Testis (tissue), 3 donors: ENCODE data around the gene KCNMB4. TPM values are rescaled to one million over a fixed set of nuclear protein-coding genes. Genes with fewer than 3 reads are reported as not detected.

ENCODE experiments used
- DNase-seq: peaks from one replicate; pipeline ENCODE4 v3.0.0-alpha.2; 2019
- H3K27ac ChIP-seq, 2 donors: fragments of 200-600 bp; sonication (generic); one replicate each; pipeline ENCODE4 v1.5.1; 2019
- H3K27me3 ChIP-seq: fragments of 200-600 bp; sonication (generic); one replicate; pipeline ENCODE4 v1.5.1; 2019
- H3K36me3 ChIP-seq: fragments of 200-600 bp; sonication (generic); one replicate; pipeline ENCODE4 v1.5.1; 2017; ENCODE audit warnings: low read depth; ENCODE audit errors: missing control alignments
- H3K4me1 ChIP-seq: fragments of 200-600 bp; sonication (generic); one replicate; pipeline ENCODE4 v1.5.1; 2019
- H3K4me3 ChIP-seq, 2 donors: fragments of 200-600 bp; sonication (generic); one replicate each; pipeline ENCODE4 v1.5.1; 2017 to 2019
- H3K9me3 ChIP-seq: fragments of 200-600 bp; sonication (generic); one replicate; pipeline ENCODE4 v1.5.1; 2017
- POLR2A ChIP-seq: fragments of 450-650 bp; IDR thresholded peaks from one replicate; pipeline ENCODE4 v1.6.1; 2017; ENCODE audit warnings: antibody characterized with exemption, mild to moderate bottlenecking, moderate library complexity
- WGBS, 2 donors: methylation state at CpG; one replicate each; pipeline ENCODE4 v1.1.5; 2018; 5-methylcytosine and 5-hydroxymethylcytosine counted together
- intact Hi-C: fragments of 100-400 bp; cut with DNase I; formaldehyde crosslinking; loops from one replicate; pipeline ENCODE4 v1.15.1; 2023; ENCODE audit warnings: low total_unique reads
- polyA plus RNA-seq: library from polyadenylated mRNA; stranded (reverse); fragments of 350-450 nt; fragmentation: Illumina TruSeq; extraction: RNeasy Lipid Tissue Mini Kit (QIAGEN cat#74804); gene quantifications from one replicate; pipeline ENCODE4 v1.2.3, GENCODE V29; 2014; ENCODE audit warnings: low read depth, low replicate concordance; ENCODE audit not compliant: insufficient read depth
- total RNA-seq, 2 donors: library from RNA; depleted of rRNA; stranded (reverse); fragments of >200 nt; gene quantifications; one replicate each; pipeline ENCODE4 v1.2.3, GENCODE V29; 2016
- TF ChIP-seq, protein P1 (sequence below), 3 experiments: fragments of 450-650 bp in 2 of 3; fragments of 200-600 bp in 1 of 3; sonication (generic) in 1 of 3; IDR thresholded peaks; one replicate each; pipeline ENCODE4 v1.5.1; 2016 to 2019; ENCODE audit warnings: antibody characterized with exemption in 3 of 3, mild to moderate bottlenecking in 2 of 3, moderate library complexity in 1 of 3

KCNMB4 gene
- total and polyA plus RNA-seq, 3 donors from 2014 or later, result 3.5 to 8.8 (median 7.1) TPM

DNA sequence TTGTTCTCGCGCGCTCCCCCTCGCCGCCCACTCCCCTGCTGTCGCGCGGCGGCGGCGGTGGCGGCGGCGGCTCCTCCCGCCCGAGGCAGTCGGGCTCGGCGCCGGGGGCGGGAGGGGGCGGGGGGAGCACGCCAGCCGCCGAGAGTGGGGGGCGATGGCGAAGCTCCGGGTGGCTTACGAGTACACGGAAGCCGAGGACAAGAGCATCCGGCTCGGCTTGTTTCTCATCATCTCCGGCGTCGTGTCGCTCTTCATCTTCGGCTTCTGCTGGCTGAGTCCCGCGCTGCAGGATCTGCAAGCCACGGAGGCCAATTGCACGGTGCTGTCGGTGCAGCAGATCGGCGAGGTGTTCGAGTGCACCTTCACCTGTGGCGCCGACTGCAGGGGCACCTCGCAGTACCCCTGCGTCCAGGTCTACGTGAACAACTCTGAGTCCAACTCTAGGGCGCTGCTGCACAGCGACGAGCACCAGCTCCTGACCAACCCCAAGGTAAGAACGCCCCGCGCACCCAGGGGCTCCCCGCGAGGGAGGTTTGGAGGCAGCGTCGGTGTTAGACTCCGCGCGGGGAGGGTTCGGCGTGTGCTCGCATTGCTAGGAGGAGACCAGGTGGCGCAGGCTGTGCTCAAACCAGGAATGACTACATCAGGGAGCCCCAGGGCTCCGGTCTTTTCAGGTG lies 629 bp downstream of the KCNMB4 start:
- 0% methylated on average over 1 to 36 of the region's 69 CpGs for WGBS, 2 donors
- Histone ChIP-seq H3K27ac (peak overlapping the region; percentile 48 to 64), H3K4me1 (no peaks in the 10 kb centered on the region), H3K4me3 (peak overlapping the region; percentile 79 to 85), H3K36me3 (no peaks in the 10 kb centered on the region), H3K27me3 (no peaks in the 10 kb centered on the region), H3K9me3 (no peaks in the 10 kb centered on the region)
- peak; percentile 55 for DNase-seq
- intact Hi-C loops, result no loop called here
- no peak for TF ChIP-seq POLR2A
- TF ChIP-seq, protein P1, sequence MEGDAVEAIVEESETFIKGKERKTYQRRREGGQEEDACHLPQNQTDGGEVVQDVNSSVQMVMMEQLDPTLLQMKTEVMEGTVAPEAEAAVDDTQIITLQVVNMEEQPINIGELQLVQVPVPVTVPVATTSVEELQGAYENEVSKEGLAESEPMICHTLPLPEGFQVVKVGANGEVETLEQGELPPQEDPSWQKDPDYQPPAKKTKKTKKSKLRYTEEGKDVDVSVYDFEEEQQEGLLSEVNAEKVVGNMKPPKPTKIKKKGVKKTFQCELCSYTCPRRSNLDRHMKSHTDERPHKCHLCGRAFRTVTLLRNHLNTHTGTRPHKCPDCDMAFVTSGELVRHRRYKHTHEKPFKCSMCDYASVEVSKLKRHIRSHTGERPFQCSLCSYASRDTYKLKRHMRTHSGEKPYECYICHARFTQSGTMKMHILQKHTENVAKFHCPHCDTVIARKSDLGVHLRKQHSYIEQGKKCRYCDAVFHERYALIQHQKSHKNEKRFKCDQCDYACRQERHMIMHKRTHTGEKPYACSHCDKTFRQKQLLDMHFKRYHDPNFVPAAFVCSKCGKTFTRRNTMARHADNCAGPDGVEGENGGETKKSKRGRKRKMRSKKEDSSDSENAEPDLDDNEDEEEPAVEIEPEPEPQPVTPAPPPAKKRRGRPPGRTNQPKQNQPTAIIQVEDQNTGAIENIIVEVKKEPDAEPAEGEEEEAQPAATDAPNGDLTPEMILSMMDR (IDR thresholded peaks at IDR 0.05), result no peak

DNA sequence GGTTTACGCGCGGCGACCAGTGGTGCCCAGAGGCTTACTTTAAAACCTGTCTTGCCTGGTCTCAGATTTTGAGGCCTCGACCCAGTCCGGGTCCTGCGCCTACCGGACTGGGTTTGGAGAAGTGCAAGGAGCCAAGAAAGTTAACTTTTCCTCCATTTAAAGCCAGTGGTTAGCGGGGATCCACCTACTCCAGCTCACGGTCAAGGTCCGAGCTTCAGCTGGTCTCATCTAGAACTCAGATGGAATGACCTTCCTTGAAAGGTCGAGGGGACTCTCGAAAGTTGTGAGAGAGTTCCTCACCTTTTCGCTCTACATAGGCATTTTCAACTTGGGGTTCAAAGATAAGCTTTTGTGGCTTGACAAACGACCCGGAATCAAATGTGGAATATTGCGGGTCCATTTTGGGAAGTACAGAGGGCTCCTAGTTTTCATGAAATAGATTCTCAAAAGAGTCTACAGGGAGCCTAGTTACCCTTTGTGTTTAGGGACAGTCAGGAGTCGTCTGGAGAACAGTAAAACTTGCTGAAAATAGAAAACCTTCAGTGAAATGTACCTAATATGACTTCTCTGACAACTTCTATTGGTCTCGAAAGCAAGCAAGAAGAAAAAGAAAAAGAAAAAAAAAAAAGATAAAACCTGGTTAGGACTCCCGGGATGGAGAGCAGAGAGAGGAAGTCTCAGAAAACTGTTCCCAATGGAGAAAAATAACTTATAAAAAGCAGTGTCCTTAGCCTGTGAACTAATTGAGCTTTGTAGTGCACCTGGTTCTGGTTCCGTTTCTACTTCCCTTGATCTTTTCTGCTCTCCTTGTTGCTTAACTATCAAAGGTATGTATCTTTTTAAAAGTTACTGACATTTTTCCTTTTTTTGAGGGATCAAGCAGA lies 1.4 kb downstream of the KCNMB4 start:
- H3K4me3 ChIP-seq, result peak overlapping the region; percentile 79 to 85
- H3K9me3 ChIP-seq, result no peaks in the 10 kb centered on the region
- TF ChIP-seq POLR2A, result no peak
- no peak for DNase-seq
- 3% methylated on average over 21 of the region's 21 CpGs for WGBS, 2 donors
- no peaks in the 10 kb centered on the region for H3K36me3 ChIP-seq
- H3K27ac ChIP-seq, result peak overlapping the region; percentile 48 to 64
- H3K4me1 ChIP-seq, result no peaks in the 10 kb centered on the region
- H3K27me3 ChIP-seq, result no peaks in the 10 kb centered on the region
- intact Hi-C loops, result no loop called here

DNA sequence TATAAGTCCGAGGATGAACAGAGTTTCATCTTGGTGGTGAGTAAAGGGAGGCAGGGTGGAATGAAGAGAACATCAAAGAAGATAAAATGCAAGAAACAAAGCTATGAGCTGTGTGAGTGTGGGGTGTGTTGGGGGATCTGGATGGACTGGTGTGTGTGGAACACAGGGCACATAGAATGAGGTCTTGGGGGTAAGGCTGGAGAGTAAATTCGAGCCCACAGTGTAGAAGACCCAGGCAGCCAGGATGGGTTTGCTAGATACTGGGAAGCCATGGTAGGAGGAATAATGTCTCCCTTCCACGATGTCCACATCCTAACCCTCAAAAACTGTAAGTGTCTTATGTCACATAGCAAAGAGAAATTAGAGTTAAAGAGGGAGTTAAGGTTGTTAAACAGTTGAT lies 6.8 kb downstream of the KCNMB4 start:
- intact Hi-C loops, result no loop called here
- Histone ChIP-seq H3K4me3 (no peak overlapping the region), H3K9me3 (no peaks in the 10 kb centered on the region), H3K36me3 (no peaks in the 10 kb centered on the region), H3K27ac (no peak overlapping the region), H3K27me3 (no peaks in the 10 kb centered on the region), H3K4me1 (no peaks in the 10 kb centered on the region)
- no peak for TF ChIP-seq POLR2A
- TF ChIP-seq, protein P1 (IDR thresholded peaks at IDR 0.05), result no peak
- no peak for DNase-seq
- 88 to 91% methylated on average over 3 of the region's 3 CpGs for WGBS, 2 donors

DNA sequence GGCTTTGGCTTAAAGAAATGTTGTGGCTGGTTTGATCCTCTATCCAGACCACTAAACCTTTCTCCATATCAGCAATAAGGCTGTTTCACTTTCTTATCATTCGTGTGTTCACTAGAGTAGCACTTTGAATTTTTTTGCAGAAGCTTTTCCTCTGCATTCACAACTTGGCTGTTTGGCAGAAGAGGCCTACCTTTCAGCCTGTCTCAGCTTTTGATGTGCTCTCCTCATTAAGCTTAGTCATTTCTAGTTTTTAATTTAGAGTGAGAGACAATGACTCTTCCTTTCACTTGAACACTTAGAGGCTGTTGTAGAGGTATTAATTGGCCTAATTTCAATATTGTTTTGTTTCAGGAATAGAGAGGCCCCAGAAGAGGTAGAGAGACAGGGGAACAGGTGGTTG lies 13.8 kb downstream of the KCNMB4 start:
- no peak for TF ChIP-seq POLR2A
- TF ChIP-seq, protein P1 (IDR thresholded peaks at IDR 0.05), result no peak
- WGBS, 2 donors, result 67% methylated on average over 1 of the region's 1 CpG
- DNase-seq, result no peak
- H3K4me1 ChIP-seq, result no peaks in the 10 kb centered on the region
- no peak overlapping the region for H3K27ac ChIP-seq
- intact Hi-C loops, result no loop called here
- no peaks in the 10 kb centered on the region for H3K36me3 ChIP-seq
- H3K4me3 ChIP-seq, result no peak overlapping the region
- H3K27me3 ChIP-seq, result no peaks in the 10 kb centered on the region
- H3K9me3 ChIP-seq, result no peaks in the 10 kb centered on the region

DNA sequence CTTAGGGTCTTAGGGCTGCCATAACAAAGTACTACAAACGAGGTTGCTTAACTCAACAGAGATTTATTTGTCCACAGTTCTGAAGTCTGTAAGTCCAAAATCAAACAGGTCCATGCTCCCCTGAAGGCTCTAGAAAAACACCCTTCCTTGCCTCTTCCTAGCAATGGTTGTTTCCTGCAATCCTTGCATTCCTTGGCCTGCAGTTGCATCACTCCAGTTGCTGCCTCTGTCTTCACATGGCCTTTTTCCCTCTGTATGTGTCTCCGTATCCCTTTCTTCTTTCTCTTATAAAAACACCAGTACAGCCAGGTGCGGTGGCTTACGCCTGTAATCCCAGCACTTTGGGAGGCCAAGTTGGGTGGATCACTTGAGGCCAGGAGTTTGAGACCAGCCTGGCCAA lies 17.4 kb downstream of the KCNMB4 start:
- TF ChIP-seq, protein P1 (IDR thresholded peaks at IDR 0.05), result no peak
- no peak for DNase-seq
- no peak overlapping the region for H3K27ac ChIP-seq
- intact Hi-C loops, result no loop called here
- H3K4me3 ChIP-seq, result no peak overlapping the region
- no peaks in the 10 kb centered on the region for H3K36me3 ChIP-seq
- H3K9me3 ChIP-seq, result no peaks in the 10 kb centered on the region
- no peaks in the 10 kb centered on the region for H3K27me3 ChIP-seq
- 94 to 95% methylated on average over 4 of the region's 4 CpGs for WGBS, 2 donors
- H3K4me1 ChIP-seq, result no peaks in the 10 kb centered on the region
